H9 (cell line): ENCODE results near the gene CYBC1. TPM values are rescaled to one million over a fixed set of nuclear protein-coding genes. Genes with fewer than 3 reads are reported as not detected.

Source experiments
- DNase-seq: peaks from one replicate; pipeline ENCODE4 v3.0.0-alpha.2; 2017
- H2AFZ ChIP-seq: one replicate; pipeline ENCODE4 v1.6.1; 2013; ENCODE audit warnings: mild to moderate bottlenecking, low read length, control low read depth, moderate library complexity
- H2AK5ac ChIP-seq: 2 replicates; pipeline ENCODE4 v1.6.1; 2013; ENCODE audit warnings: low read length, control low read depth, mixed read lengths; ENCODE audit not compliant: insufficient read length
- H2BK120ac ChIP-seq: one replicate; pipeline ENCODE4 v1.6.1; 2013; ENCODE audit warnings: low read depth, mild to moderate bottlenecking, low read length, control low read depth, inconsistent platforms; ENCODE audit not compliant: poor library complexity, severe bottlenecking
- H2BK12ac ChIP-seq: 2 replicates; pipeline ENCODE4 v1.6.1; 2013; ENCODE audit warnings: low read length, control low read depth, mixed read lengths, low read depth; ENCODE audit not compliant: insufficient read length
- H2BK15ac ChIP-seq: 2 replicates; pipeline ENCODE4 v1.6.1; 2013; ENCODE audit warnings: low read depth, low read length, control low read depth
- H2BK20ac ChIP-seq: one replicate; pipeline ENCODE4 v1.6.1; 2013; ENCODE audit warnings: low read depth, mild to moderate bottlenecking, low read length, control low read depth, inconsistent platforms; ENCODE audit not compliant: poor library complexity, severe bottlenecking
- H2BK5ac ChIP-seq: 2 replicates; pipeline ENCODE4 v1.6.1; 2013; ENCODE audit warnings: low read length, control low read depth, mixed read lengths; ENCODE audit not compliant: insufficient read length
- H3K14ac ChIP-seq: 2 replicates; pipeline ENCODE4 v1.6.1; 2013; ENCODE audit warnings: low read length, control low read depth; ENCODE audit not compliant: insufficient read depth
- H3K18ac ChIP-seq: 2 replicates; pipeline ENCODE4 v1.6.1; 2013; ENCODE audit warnings: low read depth, mild to moderate bottlenecking, mixed read lengths, low read length, control low read depth; ENCODE audit not compliant: insufficient read length
- H3K23ac ChIP-seq: 2 replicates; pipeline ENCODE4 v1.6.1; 2013; ENCODE audit warnings: low read length, control low read depth, mixed read lengths, low read depth; ENCODE audit not compliant: insufficient read length
- H3K23me2 ChIP-seq: 2 replicates; pipeline ENCODE4 v1.6.1; 2013; ENCODE audit warnings: low read depth, mild to moderate bottlenecking, mixed read lengths, low read length, control low read depth; ENCODE audit not compliant: insufficient read length, poor library complexity, severe bottlenecking
- H3K27ac ChIP-seq: 2 replicates; pipeline ENCODE4 v1.5.1; 2013; ENCODE audit warnings: low read length, control low read depth, mixed read lengths, low read depth; ENCODE audit not compliant: insufficient read length
- H3K27me3 ChIP-seq: 2 replicates; pipeline ENCODE4 v1.6.1; 2013; ENCODE audit warnings: low read length, control low read depth, inconsistent platforms; ENCODE audit not compliant: insufficient read depth
- H3K4ac ChIP-seq: 2 replicates; pipeline ENCODE4 v1.6.1; 2013; ENCODE audit warnings: low read depth, mild to moderate bottlenecking, control low read depth, inconsistent platforms, low read length, moderate library complexity
- H3K4me1 ChIP-seq: 2 replicates; pipeline ENCODE4 v1.6.1; 2013; ENCODE audit warnings: low read length, control low read depth, inconsistent platforms; ENCODE audit not compliant: insufficient read depth
- H3K4me2 ChIP-seq: 2 replicates; pipeline ENCODE4 v1.6.1; 2013; ENCODE audit warnings: low read length, control low read depth, mixed read lengths; ENCODE audit not compliant: insufficient read length, insufficient read depth
- H3K56ac ChIP-seq: 2 replicates; pipeline ENCODE4 v1.6.1; 2013; ENCODE audit warnings: low read depth, mild to moderate bottlenecking, mixed read lengths, low read length, control low read depth; ENCODE audit not compliant: insufficient read length
- H3K79me1 ChIP-seq: 2 replicates; pipeline ENCODE4 v1.6.1; 2013; ENCODE audit warnings: low read depth, mild to moderate bottlenecking, moderate library complexity, low read length, control low read depth, inconsistent platforms; ENCODE audit not compliant: insufficient read depth, poor library complexity, severe bottlenecking
- H3K79me2 ChIP-seq: 2 replicates; pipeline ENCODE4 v1.6.1; 2013; ENCODE audit warnings: low read length, control low read depth, inconsistent platforms; ENCODE audit not compliant: insufficient read depth
- H3K9ac ChIP-seq: 2 replicates; pipeline ENCODE4 v1.6.1; 2013; ENCODE audit warnings: low read length, control low read depth, mixed read lengths; ENCODE audit not compliant: insufficient read length; ENCODE audit errors: extremely low read depth
- H3K9me3 ChIP-seq: one replicate; pipeline ENCODE4 v1.6.1; 2013; ENCODE audit warnings: low read depth, low read length, inconsistent platforms; ENCODE audit not compliant: control insufficient read depth
- H3T11ph ChIP-seq: one replicate; pipeline ENCODE4 v1.6.1; 2013; ENCODE audit warnings: mild to moderate bottlenecking, low read length, control low read depth, inconsistent platforms
- H4K20me1 ChIP-seq: one replicate; pipeline ENCODE4 v1.6.1; 2013; ENCODE audit not compliant: control insufficient read depth, insufficient read length, insufficient read depth
- H4K5ac ChIP-seq: 2 replicates; pipeline ENCODE4 v1.6.1; 2013; ENCODE audit warnings: low read depth, mild to moderate bottlenecking, mixed read lengths, low read length, control low read depth; ENCODE audit not compliant: insufficient read length
- H4K8ac ChIP-seq: replicated peaks from 2 replicates; pipeline ENCODE4 v1.6.1; 2013; ENCODE audit warnings: low read length, control low read depth, mixed read lengths, low read depth; ENCODE audit not compliant: insufficient read length
- H4K91ac ChIP-seq: 2 replicates; pipeline ENCODE4 v1.6.1; 2013; ENCODE audit warnings: low read depth, mild to moderate bottlenecking, moderate library complexity, mixed read lengths, low read length, control low read depth; ENCODE audit not compliant: insufficient read length
- H3K27ac Mint-ChIP-seq, 3 experiments: 2 replicates in 2 of 3; 3 replicates in 1 of 3; pipeline ENCODE4 v1.8.0; 2020 to 2021; ENCODE audit warnings: mixed read lengths in 3 of 3, mild to moderate bottlenecking in 1 of 3, moderate library complexity in 1 of 3
- H3K27me3 Mint-ChIP-seq: 2 replicates; pipeline ENCODE4 v1.8.0; 2021; ENCODE audit warnings: low read depth, mild to moderate bottlenecking, moderate library complexity, mixed read lengths
- H3K36me3 Mint-ChIP-seq, 3 experiments: 2 replicates in 2 of 3; 3 replicates in 1 of 3; pipeline ENCODE4 v1.8.0; 2020 to 2021; ENCODE audit warnings: low read depth in 3 of 3, mixed read lengths in 3 of 3; ENCODE audit not compliant: insufficient read depth in 1 of 3
- H3K4me1 Mint-ChIP-seq, 2 experiments: 2 replicates each; pipeline ENCODE4 v1.8.0; 2020; ENCODE audit warnings: mixed read lengths in 2 of 2
- H3K4me3 Mint-ChIP-seq, 2 experiments: 2 replicates in 1 of 2; 3 replicates in 1 of 2; pipeline ENCODE4 v1.8.0; 2020 to 2021; ENCODE audit warnings: mild to moderate bottlenecking in 2 of 2, mixed read lengths in 2 of 2, moderate library complexity in 1 of 2
- H3K9me3 Mint-ChIP-seq, 2 experiments: 2 replicates in 1 of 2; 3 replicates in 1 of 2; pipeline ENCODE4 v1.8.0; 2020; ENCODE audit warnings: mild to moderate bottlenecking in 2 of 2, mixed read lengths in 2 of 2, moderate library complexity in 1 of 2
- CTCF ChIP-seq: fragments of 200-600 bp; sonication (generic); conservative IDR thresholded peaks from 3 replicates; pipeline ENCODE4 v1.8.0; 2021; ENCODE audit warnings: antibody characterized with exemption, mild to moderate bottlenecking
- WGBS: extraction: QIAGEN DNeasy Blood & Tissue Kit; methylation state at CpG from one replicate; pipeline ENCODE4 v1.1.7; 2013; ENCODE audit warnings: missing lambda C conversion rate, low lambda C conversion rate, mixed read lengths; ENCODE audit not compliant: insufficient read length; ENCODE audit errors: extremely low coverage; 5-methylcytosine and 5-hydroxymethylcytosine counted together
- total RNA-seq: library from RNA; stranded (reverse); gene quantifications from 2 replicates; pipeline ENCODE4 v1.2.1, GENCODE V29; 2021

Gene CYBC1
- total RNA-seq, 1 experiment from 2014 or later, result 81.7 TPM

- no peak overlapping the region for H2BK5ac ChIP-seq
- Mint-ChIP-seq H3K4me3 (no peak overlapping the region), H3K27me3 (no peaks in the 10 kb centered on the region), H3K27ac (no peak overlapping the region; a peak in 1 of 7 replicates), H3K4me1 (no peaks in the 10 kb centered on the region), H3K9me3 (no peaks in the 10 kb centered on the region), H3K36me3 (peaks cover 34 to 86% (median 83%) of the 10 kb centered on the region in 3 experiments; a peak in 6 of 7 replicates)
- no peaks in the 10 kb centered on the region for H3K27me3 ChIP-seq
- no peak overlapping the region for H3K18ac ChIP-seq
- no peak overlapping the region for H3K4me2 ChIP-seq
- H3K79me2 ChIP-seq, result no peaks in the 10 kb centered on the region
- no peak overlapping the region for H3K27ac ChIP-seq
- no peak overlapping the region for H3K56ac ChIP-seq
- TF ChIP-seq CTCF, result no peak
- H2AK5ac ChIP-seq, result no peak overlapping the region
- no peaks in the 10 kb centered on the region for H3K9me3 ChIP-seq
- H3K23me2 ChIP-seq, result no peaks in the 10 kb centered on the region
- H4K5ac ChIP-seq, result no peak overlapping the region
- no peak overlapping the region for H2BK120ac ChIP-seq
- H3K4me1 ChIP-seq, result no peaks in the 10 kb centered on the region
- no peak overlapping the region for H4K8ac ChIP-seq
- no peak overlapping the region for H3K4ac ChIP-seq
- no peak overlapping the region for H2BK20ac ChIP-seq
- no peak overlapping the region for H2AFZ ChIP-seq
- H3K79me1 ChIP-seq, result no peaks in the 10 kb centered on the region
- peaks cover 3% of the 10 kb centered on the region for H4K20me1 ChIP-seq
- H3K23ac ChIP-seq, result no peak overlapping the region
- H4K91ac ChIP-seq, result no peak overlapping the region
- no CpG with 5 or more reads among the region's 6 CpGs for WGBS
- H3K9ac ChIP-seq, result no peak overlapping the region
- H2BK12ac ChIP-seq, result no peak overlapping the region
- H2BK15ac ChIP-seq, result no peak overlapping the region
- no peak overlapping the region for H3T11ph ChIP-seq
- no peak for DNase-seq
- no peak overlapping the region for H3K14ac ChIP-seq
Observed at GRCh38 chr17:82483204-82483660, 32.7 kb upstream of the CYBC1 start.
